ENCODE data around the gene VAC14.

DNA sequence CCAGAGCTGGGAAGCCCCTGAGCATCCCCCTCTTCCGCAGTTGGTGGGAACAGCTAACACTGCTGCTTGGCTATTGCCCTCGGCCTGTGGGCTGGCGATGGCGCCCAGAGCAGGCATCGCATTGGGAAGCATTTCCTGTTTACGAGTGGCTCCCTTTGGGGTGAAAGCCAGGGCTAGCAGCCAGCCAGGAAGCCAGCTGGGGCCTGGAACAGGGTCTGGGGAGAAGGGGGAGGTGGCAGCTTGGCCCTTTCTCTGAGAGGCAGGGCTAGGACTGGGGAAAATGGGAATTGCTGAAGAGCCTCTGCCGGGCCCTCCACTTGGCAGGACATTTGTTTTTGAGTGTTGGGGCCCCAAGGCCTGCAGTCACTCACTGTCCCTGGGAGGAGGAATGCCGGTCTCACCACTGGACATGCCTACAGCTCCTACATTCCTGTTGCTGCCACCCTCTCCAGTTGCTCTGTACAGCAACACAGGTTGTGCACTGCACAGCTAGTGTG, 112.7 kb downstream of the VAC14 start:
- TF ChIP-seq POLR2AphosphoS5 (IDR thresholded peaks at IDR 0.05; ENCODE audit: borderline replicate concordance, low read depth, low read length) = no peak
- no peak for TF ChIP-seq EZH2 (IDR thresholded peaks at IDR 0.05)
